ENCODE data around the gene CDH9.

Gene CDH9

GRCh38 chr5:26955161-26955560, 83.2 kb downstream of the CDH9 start:
- no peak for TF ChIP-seq CTCF (IDR thresholded peaks at IDR 0.05; ENCODE audit: insufficient read depth, low read length, poor library complexity, severe bottlenecking)
- Histone ChIP-seq H3K27me3 (replicated peaks; ENCODE audit: control insufficient read depth, insufficient read depth, low read length) (no peaks in the 10 kb centered on the region), H3K36me3 (ENCODE audit: control insufficient read depth, insufficient read depth, low read length) (no peaks in the 10 kb centered on the region), H3K4me3 (replicated peaks; ENCODE audit: low read depth, low read length) (no peak overlapping the region)
- no peak for DNase-seq (ENCODE audit: extremely low read depth, insufficient read length)

GRCh38 chr5:26948921-26949320, 89.5 kb downstream of the CDH9 start:
- TF ChIP-seq CTCF (IDR thresholded peaks at IDR 0.05; ENCODE audit: insufficient read depth, low read length, poor library complexity, severe bottlenecking), result no peak
- no peak for DNase-seq (ENCODE audit: extremely low read depth, insufficient read length)
- H3K27me3 ChIP-seq (replicated peaks; ENCODE audit: control insufficient read depth, insufficient read depth, low read length), result no peaks in the 10 kb centered on the region

GRCh38 chr5:26945901-26946300, 92.5 kb downstream of the CDH9 start:
- Histone ChIP-seq H3K36me3 (ENCODE audit: control insufficient read depth, insufficient read depth, low read length) (no peaks in the 10 kb centered on the region), H3K27me3 (replicated peaks; ENCODE audit: control insufficient read depth, insufficient read depth, low read length) (no peaks in the 10 kb centered on the region), H3K4me3 (replicated peaks; ENCODE audit: low read depth, low read length) (no peak overlapping the region)
- no peak for DNase-seq (ENCODE audit: extremely low read depth, insufficient read length)
- no peak for TF ChIP-seq CTCF (IDR thresholded peaks at IDR 0.05; ENCODE audit: insufficient read depth, low read length, poor library complexity, severe bottlenecking)

More at GRCh38 chr5:26948921-26949320, 89.5 kb downstream of the CDH9 start:
- Histone ChIP-seq H3K36me3 (ENCODE audit: control insufficient read depth, insufficient read depth, low read length) (no peaks in the 10 kb centered on the region), H3K4me3 (replicated peaks; ENCODE audit: low read depth, low read length) (no peak overlapping the region)

- TF ChIP-seq CTCF (IDR thresholded peaks at IDR 0.05; ENCODE audit: insufficient read depth, low read length, poor library complexity, severe bottlenecking), result no peak
- no peak for DNase-seq (ENCODE audit: extremely low read depth, insufficient read length)
- no peaks in the 10 kb centered on the region for H3K36me3 ChIP-seq (ENCODE audit: control insufficient read depth, insufficient read depth, low read length)
- H3K4me3 ChIP-seq (replicated peaks; ENCODE audit: low read depth, low read length), result no peak overlapping the region
- H3K27me3 ChIP-seq (replicated peaks; ENCODE audit: control insufficient read depth, insufficient read depth, low read length), result no peaks in the 10 kb centered on the region
These were observed 95.9 kb downstream of the CDH9 start for GRCh38 chr5:26942481-26942880.

GRCh38 chr5:26940994-26941393, 97.4 kb downstream of the CDH9 start:
- Histone ChIP-seq H3K4me3 (replicated peaks; ENCODE audit: low read depth, low read length) (no peak overlapping the region), H3K27me3 (replicated peaks; ENCODE audit: control insufficient read depth, insufficient read depth, low read length) (no peaks in the 10 kb centered on the region), H3K36me3 (ENCODE audit: control insufficient read depth, insufficient read depth, low read length) (no peaks in the 10 kb centered on the region)
- no peak for TF ChIP-seq CTCF (IDR thresholded peaks at IDR 0.05; ENCODE audit: insufficient read depth, low read length, poor library complexity, severe bottlenecking)
- no peak for DNase-seq (ENCODE audit: extremely low read depth, insufficient read length)

- no peak for DNase-seq (ENCODE audit: extremely low read depth, insufficient read length)
- Histone ChIP-seq H3K4me3 (replicated peaks; ENCODE audit: low read depth, low read length) (no peak overlapping the region), H3K27me3 (replicated peaks; ENCODE audit: control insufficient read depth, insufficient read depth, low read length) (no peaks in the 10 kb centered on the region), H3K36me3 (ENCODE audit: control insufficient read depth, insufficient read depth, low read length) (no peaks in the 10 kb centered on the region)
- no peak for TF ChIP-seq CTCF (IDR thresholded peaks at IDR 0.05; ENCODE audit: insufficient read depth, low read length, poor library complexity, severe bottlenecking)
These were observed 106.1 kb downstream of the CDH9 start for GRCh38 chr5:26932238-26932637.

Data from GM06990 (cell line).